Spleen (tissue), 11 donors: ENCODE measurements around the gene SGCG. TPM values are rescaled to one million over a fixed set of nuclear protein-coding genes. Genes with fewer than 3 reads are reported as not detected.

ENCODE experiments used
- DNase-seq: peaks from one replicate; pipeline ENCODE4 v3.0.0-alpha.2; 2020
- H3K27ac ChIP-seq, 8 donors: fragments of 200-600 bp; sonication (generic) in 7 of 8; 1 replicate in 4 of 8; 2 replicates in 4 of 8; pipeline versions ENCODE4 v1.5.0 to v1.8.0; 2016 to 2021; ENCODE audit warnings: inconsistent platforms in 4 of 8, mild to moderate bottlenecking in 4 of 8, moderate library complexity in 1 of 8
- H3K27me3 ChIP-seq, 7 donors: fragments of 200-600 bp; sonication (generic) in 6 of 7; replicated peaks in 1 of 7; 1 replicate in 4 of 7; 2 replicates in 3 of 7; pipeline versions ENCODE4 v1.5.0 to v1.8.0; 2016 to 2021; ENCODE audit warnings: inconsistent platforms in 3 of 7, mild to moderate bottlenecking in 1 of 7
- H3K36me3 ChIP-seq, 6 donors: fragments of 200-600 bp; sonication (generic) in 5 of 6; 1 replicate in 4 of 6; 2 replicates in 2 of 6; pipeline versions ENCODE4 v1.5.0 to v1.8.0; 2016 to 2021; ENCODE audit warnings: inconsistent platforms in 2 of 6
- H3K4me1 ChIP-seq, 6 donors: fragments of 200-600 bp; sonication (generic) in 5 of 6; 1 replicate in 3 of 6; 2 replicates in 3 of 6; pipeline versions ENCODE4 v1.5.0 to v1.8.0; 2016 to 2021; ENCODE audit warnings: inconsistent platforms in 3 of 6
- H3K4me3 ChIP-seq, 8 donors: fragments of 200-600 bp; sonication (generic) in 7 of 8; 1 replicate in 4 of 8; 2 replicates in 4 of 8; pipeline versions ENCODE4 v1.5.0 to v1.8.0; 2016 to 2021; ENCODE audit warnings: inconsistent platforms in 4 of 8, mild to moderate bottlenecking in 4 of 8, moderate library complexity in 2 of 8
- H3K9me3 ChIP-seq, 8 donors: fragments of 200-600 bp; sonication (generic) in 7 of 8; 1 replicate in 4 of 8; 2 replicates in 4 of 8; pipeline versions ENCODE4 v1.5.0 to v1.8.0; 2016 to 2021; ENCODE audit warnings: inconsistent platforms in 4 of 8
- POLR2A ChIP-seq, 3 donors: fragments of 450-650 bp; IDR thresholded peaks; one replicate each; pipeline ENCODE4 v1.5.1; 2017; ENCODE audit warnings: antibody characterized with exemption in 3 of 3, mild to moderate bottlenecking in 1 of 3
- POLR2AphosphoS5 ChIP-seq, 3 donors: sonication (generic); formaldehyde crosslinking; IDR thresholded peaks; one replicate each; pipeline ENCODE4 v1.5.1; 2017; ENCODE audit warnings: antibody characterized with exemption in 3 of 3
- WGBS, 5 donors: extraction: QIAGEN DNeasy Blood & Tissue Kit in 3 of 5; methylation state at CpG; one replicate each; pipeline versions ENCODE4 v1.1.5 to v1.1.7; 2013 to 2018; 5-methylcytosine and 5-hydroxymethylcytosine counted together
- intact Hi-C: fragments of 100-400 bp; cut with DNase I; formaldehyde crosslinking; loops from one replicate; pipeline ENCODE4 v1.15.0; 2023; ENCODE audit warnings: low total_unique reads
- polyA plus RNA-seq, 3 donors: library from polyadenylated mRNA; stranded (reverse); fragments of 200-250 nt; gene quantifications; one replicate each; pipeline ENCODE4 v1.2.1, GENCODE V29; 2013
- total RNA-seq, 7 donors: library from RNA; depleted of rRNA in 3 of 7; stranded (reverse); fragments of >200 nt in 3 of 7; fragmentation: NEBNext Ultra II Directional in 4 of 7; extraction: Animal tissue kit (Norgen Biotek cat#: 25700) in 4 of 7; gene quantifications; one replicate each; pipeline versions ENCODE4 v1.1.0 to v1.2.1, GENCODE V29; 2016 to 2021
- TF ChIP-seq, protein P1 (sequence below), 11 experiments: fragments of 200-600 bp in 7 of 11; fragments of 450-650 bp in 4 of 11; sonication (generic) in 4 of 11; IDR thresholded peaks in 8 of 11; conservative IDR thresholded peaks in 3 of 11; 1 replicate in 7 of 11; 2 replicates in 4 of 11; pipeline versions ENCODE4 v1.4.0 to v1.8.0; 2016 to 2021; ENCODE audit warnings: antibody characterized with exemption in 11 of 11, inconsistent platforms in 4 of 11, mild to moderate bottlenecking in 1 of 11
- donor health status: healthy with polysubstance abuse.
- donor health status: DM: no; HTN: no; CAD: no; lungs with moderate emphysema.
- donor health status: DM: no; HTN: no; CAD: no.
- donor health status: Bipolar disorder and iron deficiency.
- donor health status: healthy.
- donor health status: DM: no; HTN: no; CAD: no.
- donor health status: DM: yes; HTN: yes; CAD: no.

SGCG gene
- total and polyA plus RNA-seq, 10 donors: not detected

DNA sequence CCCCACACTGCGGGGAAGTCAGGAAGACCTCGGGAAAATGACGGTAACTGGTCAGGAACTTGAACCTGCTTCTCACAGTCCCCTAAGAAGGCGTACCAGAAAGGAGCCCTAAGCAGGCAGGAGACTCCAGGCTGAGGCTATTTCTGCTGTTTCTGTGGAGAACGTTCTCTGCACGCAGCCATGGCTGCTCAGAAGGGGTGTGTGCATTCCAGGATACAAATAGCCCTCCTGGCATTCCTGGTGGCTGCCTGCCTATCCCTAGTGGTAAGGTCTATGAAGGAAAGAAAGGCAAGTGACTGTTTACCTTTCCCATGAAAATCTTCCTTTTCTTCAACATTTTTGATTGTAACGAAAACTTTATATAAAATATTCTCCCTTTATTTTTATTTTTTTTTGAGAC is 2.5 kb downstream of the SGCG start:
- Histone ChIP-seq H3K27ac (no peak overlapping the region), H3K4me1 (no peaks in the 10 kb centered on the region), H3K27me3 (no peaks in the 10 kb centered on the region), H3K4me3 (no peak overlapping the region), H3K9me3 (no peaks in the 10 kb centered on the region), H3K36me3 (no peaks in the 10 kb centered on the region)
- TF ChIP-seq POLR2AphosphoS5 (IDR thresholded peaks at IDR 0.05) (no peak), POLR2A (IDR thresholded peaks at IDR 0.05) (no peak)
- TF ChIP-seq, protein P1, sequence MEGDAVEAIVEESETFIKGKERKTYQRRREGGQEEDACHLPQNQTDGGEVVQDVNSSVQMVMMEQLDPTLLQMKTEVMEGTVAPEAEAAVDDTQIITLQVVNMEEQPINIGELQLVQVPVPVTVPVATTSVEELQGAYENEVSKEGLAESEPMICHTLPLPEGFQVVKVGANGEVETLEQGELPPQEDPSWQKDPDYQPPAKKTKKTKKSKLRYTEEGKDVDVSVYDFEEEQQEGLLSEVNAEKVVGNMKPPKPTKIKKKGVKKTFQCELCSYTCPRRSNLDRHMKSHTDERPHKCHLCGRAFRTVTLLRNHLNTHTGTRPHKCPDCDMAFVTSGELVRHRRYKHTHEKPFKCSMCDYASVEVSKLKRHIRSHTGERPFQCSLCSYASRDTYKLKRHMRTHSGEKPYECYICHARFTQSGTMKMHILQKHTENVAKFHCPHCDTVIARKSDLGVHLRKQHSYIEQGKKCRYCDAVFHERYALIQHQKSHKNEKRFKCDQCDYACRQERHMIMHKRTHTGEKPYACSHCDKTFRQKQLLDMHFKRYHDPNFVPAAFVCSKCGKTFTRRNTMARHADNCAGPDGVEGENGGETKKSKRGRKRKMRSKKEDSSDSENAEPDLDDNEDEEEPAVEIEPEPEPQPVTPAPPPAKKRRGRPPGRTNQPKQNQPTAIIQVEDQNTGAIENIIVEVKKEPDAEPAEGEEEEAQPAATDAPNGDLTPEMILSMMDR (IDR thresholded peaks at IDR 0.05 in 8 of 11, conservative IDR thresholded peaks at IDR 0.05 in 3 of 11): no peak
- WGBS, 5 donors: 66 to 94% (median 82%) methylated on average over 7 of the region's 7 CpGs
- DNase-seq: no peak
- intact Hi-C loops: no loop called here

DNA sequence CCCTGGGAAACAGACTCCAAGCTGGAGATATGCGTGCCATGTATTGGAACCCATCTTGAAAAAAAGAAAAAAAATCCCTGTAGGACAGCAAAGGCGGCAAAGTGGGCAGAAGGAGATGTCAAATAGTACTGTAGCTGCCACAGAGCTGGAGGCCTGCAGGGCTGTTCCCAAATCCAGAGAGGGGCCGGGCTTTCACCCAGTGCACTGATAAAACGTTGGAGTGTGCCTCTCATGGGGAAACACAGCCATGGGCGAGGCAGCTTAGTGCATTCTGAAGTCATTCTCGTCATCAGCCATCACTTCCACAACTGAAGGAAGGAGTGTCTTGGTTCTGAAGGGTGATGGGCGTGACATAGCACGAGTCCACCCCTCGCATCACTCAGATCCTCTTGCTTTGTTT is 4.8 kb downstream of the SGCG start:
- Histone ChIP-seq H3K4me3 (no peak overlapping the region), H3K27me3 (no peaks in the 10 kb centered on the region), H3K9me3 (no peaks in the 10 kb centered on the region), H3K27ac (no peak overlapping the region), H3K36me3 (no peaks in the 10 kb centered on the region), H3K4me1 (no peaks in the 10 kb centered on the region)
- DNase-seq: no peak
- WGBS, 5 donors: 82 to 86% (median 84%) methylated on average over 9 of the region's 9 CpGs
- intact Hi-C loops: no loop called here
- no peak for TF ChIP-seq POLR2A (IDR thresholded peaks at IDR 0.05)
- TF ChIP-seq, protein P1 (IDR thresholded peaks at IDR 0.05 in 8 of 11, conservative IDR thresholded peaks at IDR 0.05 in 3 of 11): no peak
- no peak for TF ChIP-seq POLR2AphosphoS5 (IDR thresholded peaks at IDR 0.05)

DNA sequence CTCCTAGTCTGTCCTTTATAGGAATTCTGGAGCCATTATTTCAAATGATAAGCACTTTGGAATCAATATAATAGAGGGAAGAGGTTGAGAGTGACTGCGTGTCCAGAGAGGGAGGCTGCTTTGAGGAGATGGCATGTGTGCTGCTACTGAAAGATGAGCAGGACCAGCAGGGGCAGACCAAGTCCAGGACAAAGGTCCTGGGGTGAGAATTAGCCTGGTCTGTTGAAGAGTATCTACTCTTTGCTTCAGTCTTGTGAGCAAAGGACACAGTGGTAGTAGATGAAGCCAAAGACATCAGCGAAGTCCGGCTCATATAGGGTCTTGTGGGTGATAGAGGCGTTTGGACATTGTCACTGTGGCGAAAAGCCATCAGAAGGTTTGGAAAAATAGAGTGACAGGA is 21.1 kb downstream of the SGCG start:
- TF ChIP-seq, protein P1 (IDR thresholded peaks at IDR 0.05 in 8 of 11, conservative IDR thresholded peaks at IDR 0.05 in 3 of 11): no peak
- no peak for TF ChIP-seq POLR2A (IDR thresholded peaks at IDR 0.05)
- TF ChIP-seq POLR2AphosphoS5 (IDR thresholded peaks at IDR 0.05): no peak
- intact Hi-C loops: no loop called here
- DNase-seq: no peak
- no peaks in the 10 kb centered on the region for H3K27me3 ChIP-seq
- peaks cover 0 to 5% (median 2%) of the 10 kb centered on the region in 8 donors for H3K9me3 ChIP-seq
- no peak overlapping the region for H3K4me3 ChIP-seq
- WGBS, 5 donors: 73 to 96% (median 91%) methylated on average over 5 of the region's 5 CpGs
- no peak overlapping the region for H3K27ac ChIP-seq
- no peaks in the 10 kb centered on the region for H3K4me1 ChIP-seq
- H3K36me3 ChIP-seq: no peaks in the 10 kb centered on the region

DNA sequence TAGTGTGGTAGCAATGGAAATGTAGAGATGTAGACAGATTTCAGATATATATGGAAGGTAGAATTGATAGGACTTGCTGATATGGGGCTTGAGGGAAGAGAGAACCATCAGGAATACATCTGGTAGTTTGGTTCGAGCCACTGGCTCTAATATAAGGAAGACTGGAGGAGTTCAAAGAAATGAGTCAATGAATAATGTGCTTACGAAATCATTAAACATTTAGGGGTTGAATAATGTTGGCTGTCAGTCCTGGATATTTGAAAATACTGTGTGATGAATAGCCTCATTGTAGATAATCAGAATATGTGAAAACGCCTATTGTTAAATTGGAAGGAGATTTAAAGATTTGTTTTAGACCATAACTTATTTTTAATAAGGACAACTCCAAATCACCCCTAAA is 21.6 kb downstream of the SGCG start:
- TF ChIP-seq, protein P1 (IDR thresholded peaks at IDR 0.05 in 8 of 11, conservative IDR thresholded peaks at IDR 0.05 in 3 of 11): no peak
- no peak for TF ChIP-seq POLR2A (IDR thresholded peaks at IDR 0.05)
- TF ChIP-seq POLR2AphosphoS5 (IDR thresholded peaks at IDR 0.05): no peak
- Histone ChIP-seq H3K4me3 (no peak overlapping the region), H3K27ac (no peak overlapping the region), H3K4me1 (no peaks in the 10 kb centered on the region), H3K9me3 (peaks cover 0 to 8% (median 5%) of the 10 kb centered on the region in 8 donors), H3K27me3 (no peaks in the 10 kb centered on the region), H3K36me3 (no peaks in the 10 kb centered on the region)
- 59 to 74% (median 73%) methylated on average over 3 of the region's 3 CpGs for WGBS, 5 donors
- DNase-seq: no peak
- intact Hi-C loops: no loop called here
